ENCODE results near the gene PPP6R2. TPM values are rescaled to one million over a fixed set of nuclear protein-coding genes. Genes with fewer than 3 reads are reported as not detected.

Gene PPP6R2
- total RNA-seq, 1 experiment from 2014 or later, result 61.3 TPM

DNA sequence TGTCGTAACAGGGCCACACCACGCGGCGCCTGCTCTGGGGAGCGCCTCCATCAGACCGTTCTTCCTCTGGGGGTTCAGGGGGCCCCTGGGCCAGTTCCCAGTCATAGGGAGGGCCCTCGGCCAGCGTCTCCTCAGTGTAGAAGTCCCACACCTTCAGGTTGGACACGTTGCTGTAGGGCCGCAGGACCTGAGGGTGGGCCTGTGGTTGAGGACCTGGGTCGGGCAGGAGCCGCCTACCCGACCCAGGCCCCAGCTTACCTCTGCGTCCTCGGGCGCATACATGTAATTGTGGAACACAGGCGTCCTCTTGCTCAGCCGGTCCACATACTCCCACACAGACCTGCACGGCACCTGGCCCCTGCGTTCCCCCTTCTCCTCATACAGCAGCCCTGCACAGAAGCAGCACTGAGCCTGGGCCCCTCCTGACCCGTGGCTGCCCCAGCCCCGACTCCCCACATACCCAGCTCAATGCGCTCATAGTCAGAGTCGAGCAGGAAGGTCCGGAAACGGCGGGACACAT, 111.5 kb downstream of the PPP6R2 start:
- CTCF ChIA-PET, result no interaction called here
- DNase-seq (ENCODE audit: low read depth, low spot score) (no peak), ATAC-seq (no peak)
- intact Hi-C loops (cut with micrococcal nuclease), result no loop called here
- H3K79me2 ChIP-seq (ENCODE audit: insufficient read depth, low read length), result no peaks in the 10 kb centered on the region
- RAD21 ChIA-PET (ENCODE audit: low non-redundant PET in 1 of 2, low total read pairs in 2 of 2, uncharacterized antibody in 2 of 2, unreplicated experiment in 2 of 2), result no interaction called here
- H3K9me2 ChIP-seq (ENCODE audit: insufficient read depth), result no peaks in the 10 kb centered on the region
- POLR2A ChIA-PET, result no interaction called here
- no peak for TF ChIP-seq CEBPB (IDR thresholded peaks at IDR 0.05; ENCODE audit: low read depth)
- TF ChIP-seq, protein P1, sequence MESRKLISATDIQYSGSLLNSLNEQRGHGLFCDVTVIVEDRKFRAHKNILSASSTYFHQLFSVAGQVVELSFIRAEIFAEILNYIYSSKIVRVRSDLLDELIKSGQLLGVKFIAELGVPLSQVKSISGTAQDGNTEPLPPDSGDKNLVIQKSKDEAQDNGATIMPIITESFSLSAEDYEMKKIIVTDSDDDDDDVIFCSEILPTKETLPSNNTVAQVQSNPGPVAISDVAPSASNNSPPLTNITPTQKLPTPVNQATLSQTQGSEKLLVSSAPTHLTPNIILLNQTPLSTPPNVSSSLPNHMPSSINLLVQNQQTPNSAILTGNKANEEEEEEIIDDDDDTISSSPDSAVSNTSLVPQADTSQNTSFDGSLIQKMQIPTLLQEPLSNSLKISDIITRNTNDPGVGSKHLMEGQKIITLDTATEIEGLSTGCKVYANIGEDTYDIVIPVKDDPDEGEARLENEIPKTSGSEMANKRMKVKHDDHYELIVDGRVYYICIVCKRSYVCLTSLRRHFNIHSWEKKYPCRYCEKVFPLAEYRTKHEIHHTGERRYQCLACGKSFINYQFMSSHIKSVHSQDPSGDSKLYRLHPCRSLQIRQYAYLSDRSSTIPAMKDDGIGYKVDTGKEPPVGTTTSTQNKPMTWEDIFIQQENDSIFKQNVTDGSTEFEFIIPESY (IDR thresholded peaks at IDR 0.05; ENCODE audit: extremely low read depth, insufficient replicate concordance, low read length), result no peak
- TF ChIP-seq, protein P2, sequence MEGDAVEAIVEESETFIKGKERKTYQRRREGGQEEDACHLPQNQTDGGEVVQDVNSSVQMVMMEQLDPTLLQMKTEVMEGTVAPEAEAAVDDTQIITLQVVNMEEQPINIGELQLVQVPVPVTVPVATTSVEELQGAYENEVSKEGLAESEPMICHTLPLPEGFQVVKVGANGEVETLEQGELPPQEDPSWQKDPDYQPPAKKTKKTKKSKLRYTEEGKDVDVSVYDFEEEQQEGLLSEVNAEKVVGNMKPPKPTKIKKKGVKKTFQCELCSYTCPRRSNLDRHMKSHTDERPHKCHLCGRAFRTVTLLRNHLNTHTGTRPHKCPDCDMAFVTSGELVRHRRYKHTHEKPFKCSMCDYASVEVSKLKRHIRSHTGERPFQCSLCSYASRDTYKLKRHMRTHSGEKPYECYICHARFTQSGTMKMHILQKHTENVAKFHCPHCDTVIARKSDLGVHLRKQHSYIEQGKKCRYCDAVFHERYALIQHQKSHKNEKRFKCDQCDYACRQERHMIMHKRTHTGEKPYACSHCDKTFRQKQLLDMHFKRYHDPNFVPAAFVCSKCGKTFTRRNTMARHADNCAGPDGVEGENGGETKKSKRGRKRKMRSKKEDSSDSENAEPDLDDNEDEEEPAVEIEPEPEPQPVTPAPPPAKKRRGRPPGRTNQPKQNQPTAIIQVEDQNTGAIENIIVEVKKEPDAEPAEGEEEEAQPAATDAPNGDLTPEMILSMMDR (IDR thresholded peaks at IDR 0.05 in 2 of 3, conservative IDR thresholded peaks at IDR 0.05 in 1 of 3; ENCODE audit: borderline replicate concordance in 1 of 3, insufficient read depth in 1 of 3, low read depth in 2 of 3, low read length in 2 of 3), result no peak
- H3K9me3 ChIP-seq (ENCODE audit: control insufficient read depth in 1 of 2, insufficient read depth in 1 of 2, low read depth in 1 of 2, low read length in 2 of 2), result no peaks in the 10 kb centered on the region
- H4K20me1 ChIP-seq (ENCODE audit: insufficient read depth), result no peaks in the 10 kb centered on the region
- H3K4me3 ChIP-seq (replicated peaks in 1 of 2; ENCODE audit: low read depth in 1 of 2, low read length in 2 of 2), result no peak overlapping the region
- no peak overlapping the region for H3K4me2 ChIP-seq (ENCODE audit: low read length)
- H3K27ac ChIP-seq (ENCODE audit: low read depth, low read length), result no peak overlapping the region
- no peak overlapping the region for H3K9ac ChIP-seq (ENCODE audit: low read length)
- no peaks in the 10 kb centered on the region for H3K27me3 ChIP-seq (ENCODE audit: insufficient read depth, low read length)
- H3K36me3 ChIP-seq (ENCODE audit: control insufficient read depth in 1 of 2, insufficient read depth in 2 of 2, low read length in 2 of 2), result peaks cover 7 to 18% of the 10 kb centered on the region in 2 experiments; a peak in 3 of 4 replicates
- no peaks in the 10 kb centered on the region for H3K4me1 ChIP-seq (ENCODE audit: control insufficient read depth in 1 of 2, insufficient read depth in 2 of 2, low read length in 2 of 2)
- H2AFZ ChIP-seq (ENCODE audit: low read depth, low read length, poor library complexity, severe bottlenecking), result no peak overlapping the region
- BruUV-seq (replicated peaks), result no TSS peak

DNA sequence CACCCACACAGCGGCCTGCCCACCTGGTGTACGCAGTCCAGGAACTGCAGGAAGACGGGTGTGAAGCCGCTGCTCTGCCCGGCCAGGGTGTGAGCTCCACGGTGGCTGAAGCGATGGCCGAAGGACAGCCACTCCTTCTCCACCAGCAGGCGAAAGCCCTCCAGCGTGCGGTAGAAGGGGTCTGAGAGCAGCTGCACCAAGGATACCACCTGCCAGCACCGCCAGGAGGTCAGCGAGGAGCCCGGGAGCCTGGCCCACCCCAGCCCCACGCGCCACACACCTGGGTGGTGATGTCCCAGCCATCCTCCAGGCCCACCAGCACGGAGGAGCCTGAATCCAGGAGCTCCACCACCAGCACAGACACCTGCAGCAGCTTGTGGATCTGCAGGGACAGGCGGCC, 112.1 kb downstream of the PPP6R2 start:
- Histone ChIP-seq H3K4me3 (replicated peaks in 1 of 2; ENCODE audit: low read depth in 1 of 2, low read length in 2 of 2) (no peak overlapping the region), H3K9me2 (ENCODE audit: insufficient read depth) (no peaks in the 10 kb centered on the region), H3K79me2 (ENCODE audit: insufficient read depth, low read length) (no peaks in the 10 kb centered on the region), H4K20me1 (ENCODE audit: insufficient read depth) (no peaks in the 10 kb centered on the region), H3K9ac (ENCODE audit: low read length) (no peak overlapping the region), H2AFZ (ENCODE audit: low read depth, low read length, poor library complexity, severe bottlenecking) (no peak overlapping the region), H3K36me3 (ENCODE audit: control insufficient read depth in 1 of 2, insufficient read depth in 2 of 2, low read length in 2 of 2) (peaks cover 9 to 18% of the 10 kb centered on the region in 2 experiments; a peak in 3 of 4 replicates), H3K27ac (ENCODE audit: low read depth, low read length) (no peak overlapping the region), H3K27me3 (ENCODE audit: insufficient read depth, low read length) (no peaks in the 10 kb centered on the region), H3K4me2 (ENCODE audit: low read length) (no peak overlapping the region), H3K4me1 (ENCODE audit: control insufficient read depth in 1 of 2, insufficient read depth in 2 of 2, low read length in 2 of 2) (no peaks in the 10 kb centered on the region), H3K9me3 (ENCODE audit: control insufficient read depth in 1 of 2, insufficient read depth in 1 of 2, low read depth in 1 of 2, low read length in 2 of 2) (no peaks in the 10 kb centered on the region)
- ChIA-PET POLR2A (no interaction called here), CTCF (no interaction called here), RAD21 (ENCODE audit: low non-redundant PET in 1 of 2, low total read pairs in 2 of 2, uncharacterized antibody in 2 of 2, unreplicated experiment in 2 of 2) (no interaction called here)
- intact Hi-C loops (cut with micrococcal nuclease), result no loop called here
- ATAC-seq (no peak), DNase-seq (ENCODE audit: low read depth, low spot score) (no peak)
- BruUV-seq (replicated peaks), result no TSS peak
- TF ChIP-seq POLR2A (IDR thresholded peaks at IDR 0.05; ENCODE audit: borderline replicate concordance, extremely low read depth, insufficient read depth, insufficient read length), result no peak
- no peak for TF ChIP-seq EGR1 (IDR thresholded peaks at IDR 0.05; ENCODE audit: low read depth)
- no peak for TF ChIP-seq SIN3A (IDR thresholded peaks at IDR 0.05; ENCODE audit: low read depth)
- no peak for TF ChIP-seq SP1 (IDR thresholded peaks at IDR 0.05; ENCODE audit: low read depth)
- TF ChIP-seq EZH2 (IDR thresholded peaks at IDR 0.05), result no peak
- TF ChIP-seq, protein P1 (IDR thresholded peaks at IDR 0.05; ENCODE audit: extremely low read depth, insufficient replicate concordance, low read length), result no peak
- no peak for TF ChIP-seq CEBPB (IDR thresholded peaks at IDR 0.05; ENCODE audit: low read depth)
- TF ChIP-seq SRF (IDR thresholded peaks at IDR 0.05; ENCODE audit: low read depth), result no peak
- TF ChIP-seq ZFX (IDR thresholded peaks at IDR 0.05), result no peak
- no peak for TF ChIP-seq POLR2AphosphoS5 (IDR thresholded peaks at IDR 0.05; ENCODE audit: low read depth, low read length)
- TF ChIP-seq, protein P3, sequence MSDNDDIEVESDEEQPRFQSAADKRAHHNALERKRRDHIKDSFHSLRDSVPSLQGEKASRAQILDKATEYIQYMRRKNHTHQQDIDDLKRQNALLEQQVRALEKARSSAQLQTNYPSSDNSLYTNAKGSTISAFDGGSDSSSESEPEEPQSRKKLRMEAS (IDR thresholded peaks at IDR 0.05), result no peak
- no peak for TF ChIP-seq TCF7L2 (IDR thresholded peaks at IDR 0.05; ENCODE audit: borderline replicate concordance, extremely low read depth, insufficient read depth, insufficient read length)
